Measurements from ENCODE around the gene RARRES2. TPM values are rescaled to one million over a fixed set of nuclear protein-coding genes. Genes with fewer than 3 reads are reported as not detected.
A peak's percentile ranks its signal among the peaks of the same experiment; 100 is the strongest.

RARRES2 gene
- total and polyA plus RNA-seq, 2 of the 13 experiments (the other 11 are each of a cell fraction or from before 2014, with no cell fraction given), result 134 to 172 TPM

- TF ChIP-seq NR2F1 (CRISPR knock-in tag; IDR thresholded peaks at IDR 0.05) (no peak), PHF21A (CRISPR knock-in tag; IDR thresholded peaks at IDR 0.05) (no peak), FOSL1 (CRISPR knock-in tag; IDR thresholded peaks at IDR 0.05; ENCODE audit: borderline replicate concordance) (no peak), ZNF761 (CRISPR knock-in tag; conservative IDR thresholded peaks at IDR 0.05) (no peak), HMGXB4 (CRISPR knock-in tag; IDR thresholded peaks at IDR 0.05; ENCODE audit: borderline replicate concordance in 1 of 2, low read depth in 1 of 2) (no peak), ZNF431 (CRISPR knock-in tag; IDR thresholded peaks at IDR 0.05; ENCODE audit: borderline replicate concordance, low read depth) (no peak), SP1 (IDR thresholded peaks at IDR 0.05) (no peak), SP1 (CRISPR knock-in tag; IDR thresholded peaks at IDR 0.05) (0 out of 2 replicates have a peak, but pooled peaks have one; percentile 21), BORCS8-MEF2B (CRISPR knock-in tag; IDR thresholded peaks at IDR 0.05) (peak; percentile 45; the same call in 1 of the 2 replicates), AGO2 (optimal IDR thresholded peaks at IDR 0.05; ENCODE audit: low read depth, low read length) (no peak), BRCA1 (CRISPR knock-in tag; IDR thresholded peaks at IDR 0.05) (no peak)
These were observed 19.2 kb downstream of the RARRES2 start (continued) for GRCh38 chr7:150322114-150322832.

- peak overlapping the region in 1 of 3 experiments; percentile 77; a peak in 3 of 6 replicates for H3K4me3 ChIP-seq (replicated peaks in 1 of 3; ENCODE audit: insufficient read depth in 1 of 3, low read depth in 2 of 3, low read length in 3 of 3)
- no peaks in the 10 kb centered on the region for H3K9me3 ChIP-seq (ENCODE audit: low read length)
- peaks cover 50% of the 10 kb centered on the region for H3K79me2 ChIP-seq (ENCODE audit: insufficient read depth, low read length)
- TF ChIP-seq HOXA7 (CRISPR knock-in tag; IDR thresholded peaks at IDR 0.05) (no peak), POLR2G (IDR thresholded peaks at IDR 0.05; ENCODE audit: low read depth, low read length) (0 out of 2 replicates have a peak, but pooled peaks have one; percentile 49), ZNF317 (CRISPR knock-in tag; IDR thresholded peaks at IDR 0.05) (no peak), KDM4B (CRISPR knock-in tag; IDR thresholded peaks at IDR 0.05) (no peak), ZBTB7B (CRISPR knock-in tag; IDR thresholded peaks at IDR 0.05) (no peak), ZBTB34 (CRISPR knock-in tag; IDR thresholded peaks at IDR 0.05) (no peak), SMAD1 (CRISPR knock-in tag; IDR thresholded peaks at IDR 0.05; ENCODE audit: borderline replicate concordance, low read depth) (no peak), HNRNPUL1 (IDR thresholded peaks at IDR 0.05; ENCODE audit: low read depth, low read length) (no peak), EP300 (IDR thresholded peaks at IDR 0.05; ENCODE audit: low read depth in 2 of 2, low read length in 2 of 2) (no peak), EP300 (CRISPR knock-in tag; IDR thresholded peaks at IDR 0.05; ENCODE audit: borderline replicate concordance) (no peak)
- H2AFZ ChIP-seq (ENCODE audit: low read length), result no peak overlapping the region
- H4K20me1 ChIP-seq (ENCODE audit: insufficient read depth, low read length), result no peaks in the 10 kb centered on the region
- peak overlapping the region; percentile 96 for H3K4me2 ChIP-seq (ENCODE audit: low read depth, low read length)
- ChIA-PET POLR2A (interaction anchor here (1.1 to 5.4 kb wide), 5 partner anchors 8 to 83 kb away, joined by 3 to 41 read pairs (median 13); partner anchors contain the start of gene REPIN1), CTCF (ENCODE audit: low intra/inter-chr PET ratio, low total read pairs) (no interaction called here)
- in situ Hi-C loops (cut with HindIII; ENCODE audit: extremely low pct_ligation_motif_present, low pct_unique_long_range_greater_than_20kb), result no loop called here
- H3K36me3 ChIP-seq (replicated peaks in 1 of 2; ENCODE audit: control insufficient read depth in 1 of 2, insufficient read depth in 2 of 2, low read length in 2 of 2), result peaks cover 4 to 17% of the 10 kb centered on the region in 2 experiments
- ATAC-seq, result no peak
- H3K27ac ChIP-seq (ENCODE audit: extremely low read length, insufficient read depth, low read length), result peak overlapping the region; percentile 84
- FAIRE-seq, result no peak
- no peaks in the 10 kb centered on the region; a peak in 1 of 5 replicates for H3K27me3 ChIP-seq (ENCODE audit: control insufficient read depth in 1 of 2, insufficient read depth in 2 of 2, low read length in 2 of 2)
- BruUV-seq (replicated peaks), result no TSS peak
- intact Hi-C loops (cut with micrococcal nuclease; ENCODE audit: unreplicated experiment), result loop anchor here (5.0 kb wide), 1 partner anchor 36 kb away; no protein-coding TSS in a partner anchor
- peaks cover 56% of the 10 kb centered on the region for H3K4me1 ChIP-seq (ENCODE audit: insufficient read depth, low read length)
- WGBS (ENCODE audit: low lambda C conversion rate), result 84% methylated on average over 2 of the region's 3 CpGs
- no peak overlapping the region; the same call in 1 of the 2 replicates for H3K9ac ChIP-seq (ENCODE audit: insufficient read depth, low read depth, low read length)
- no peak for DNase-seq (ENCODE audit: low spot score)
These were observed 19.7 kb downstream of the RARRES2 start for GRCh38 chr7:150321788-150322113.

All from HepG2 (cell line).